HG03066 (cell line): Measurements from ENCODE around the gene SLC30A3.

Experiments
- ATAC-seq: cut with Tn5 transposase; IDR thresholded peaks from one replicate; pipeline ENCODE4 v1.9.1; 2021; ENCODE audit warnings: low read depth; ENCODE audit not compliant: unreplicated experiment

SLC30A3 gene

GRCh38 chr2:27261926-27262298, 935 bp downstream of the SLC30A3 start:
- ATAC-seq: no peak

DNA sequence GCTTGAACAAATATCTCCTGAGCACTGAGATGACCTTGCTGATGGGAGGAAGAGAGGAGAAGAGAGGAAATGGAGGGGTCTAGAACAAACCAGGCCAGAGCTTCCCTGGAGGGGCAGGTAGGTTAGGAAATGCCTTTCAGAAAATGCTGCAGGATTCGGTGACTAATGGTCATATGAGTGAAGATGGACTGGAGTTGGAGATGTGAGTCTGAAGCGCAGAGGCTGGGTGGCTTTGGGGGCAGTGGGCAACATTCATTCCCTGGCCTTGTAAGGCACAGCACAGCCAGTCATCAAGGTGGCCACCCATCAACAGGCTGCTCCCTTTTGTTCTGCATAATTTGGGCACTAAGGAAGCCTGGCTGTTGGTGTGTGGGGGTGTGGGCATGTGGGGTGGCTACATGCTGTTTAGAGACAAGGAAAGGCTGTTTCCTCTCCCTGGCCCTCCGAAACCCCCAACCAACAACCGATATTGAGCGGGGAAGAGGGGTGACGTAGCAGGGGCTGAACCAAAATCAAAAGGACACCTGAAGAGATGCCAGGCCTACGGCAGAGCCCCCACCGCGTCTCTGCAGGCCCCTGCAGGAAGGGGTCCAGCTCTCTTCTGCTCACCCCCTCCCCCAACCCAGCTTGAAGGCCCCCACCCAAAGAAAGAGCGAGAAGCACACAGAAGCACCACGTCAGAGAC, 1.5 kb downstream of the SLC30A3 start:
- no peak for ATAC-seq

- ATAC-seq: no peak
Measured at GRCh38 chr2:27258051-27258450, 4.8 kb downstream of the SLC30A3 start.

DNA sequence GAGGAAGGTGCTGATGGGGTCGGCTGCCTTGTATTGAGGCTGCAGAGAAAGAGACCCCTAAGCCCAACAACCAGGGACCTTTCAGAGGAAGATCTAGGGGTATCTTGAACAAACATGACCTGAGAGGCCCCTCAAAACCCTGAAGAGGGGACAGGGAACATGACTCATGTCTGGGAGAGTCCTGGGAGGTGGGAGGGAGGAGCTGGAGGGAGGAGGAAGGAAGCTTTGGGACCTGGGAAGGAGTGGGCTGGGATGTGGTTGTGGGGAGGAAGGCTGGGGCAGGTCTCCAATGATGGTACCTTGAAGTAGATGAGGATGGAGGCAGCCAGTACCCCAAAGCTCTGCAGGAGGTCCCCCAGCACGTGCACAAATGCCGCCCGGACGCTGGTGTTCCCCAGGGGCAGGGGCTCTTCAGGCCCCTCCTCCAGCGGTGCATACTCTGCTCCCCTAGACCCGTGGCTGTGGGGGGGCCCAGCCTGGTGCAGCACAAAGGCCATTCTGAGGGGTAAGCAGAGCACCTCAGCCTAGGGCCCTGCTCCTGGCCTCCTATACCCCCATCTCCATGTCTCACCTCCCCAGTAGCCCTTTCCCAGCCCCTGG, 5.9 kb downstream of the SLC30A3 start:
- no peak for ATAC-seq

- ATAC-seq: no peak
Measured at GRCh38 chr2:27255660-27256059, 7.2 kb downstream of the SLC30A3 start.

DNA sequence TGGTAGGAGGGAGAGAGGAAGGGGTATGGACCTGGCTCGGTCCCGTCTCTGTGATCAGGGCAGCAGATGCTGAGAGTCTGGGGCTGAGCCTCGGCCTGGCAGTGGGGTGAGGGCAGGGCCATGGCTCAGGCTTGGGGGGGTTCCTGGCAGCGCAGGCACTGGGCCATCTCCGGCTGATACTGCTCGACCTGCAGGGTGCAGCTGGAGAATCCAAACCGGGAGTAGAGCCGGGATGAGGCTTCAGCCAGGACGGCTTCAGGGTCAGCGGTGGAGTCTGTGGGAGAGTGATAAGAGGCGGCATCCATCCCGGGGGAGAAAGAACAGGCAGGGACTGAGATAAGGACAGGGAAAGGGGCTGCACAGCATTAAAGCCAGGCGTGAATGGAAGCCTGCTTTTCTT, 7.7 kb downstream of the SLC30A3 start:
- ATAC-seq: no peak

DNA sequence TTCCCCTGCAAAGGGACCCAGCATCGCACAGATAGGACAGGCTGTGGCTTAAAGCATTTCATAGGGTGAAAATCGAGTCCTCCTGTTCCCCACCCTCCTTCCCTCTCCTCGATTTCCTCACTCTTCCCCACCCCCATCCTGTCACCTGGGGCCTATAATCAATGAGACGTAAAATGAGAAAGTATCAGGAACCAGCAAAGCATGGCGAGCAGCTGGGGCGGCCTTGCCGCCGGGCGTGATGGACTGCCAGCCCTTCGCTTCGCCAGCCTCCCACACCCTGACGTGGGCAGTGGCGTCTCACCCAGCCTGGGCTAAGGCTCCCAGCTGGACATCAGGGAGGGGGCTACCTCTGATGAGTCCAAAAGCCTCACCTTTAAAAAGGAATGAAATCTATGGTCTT, 11.1 kb downstream of the SLC30A3 start:
- ATAC-seq: no peak

DNA sequence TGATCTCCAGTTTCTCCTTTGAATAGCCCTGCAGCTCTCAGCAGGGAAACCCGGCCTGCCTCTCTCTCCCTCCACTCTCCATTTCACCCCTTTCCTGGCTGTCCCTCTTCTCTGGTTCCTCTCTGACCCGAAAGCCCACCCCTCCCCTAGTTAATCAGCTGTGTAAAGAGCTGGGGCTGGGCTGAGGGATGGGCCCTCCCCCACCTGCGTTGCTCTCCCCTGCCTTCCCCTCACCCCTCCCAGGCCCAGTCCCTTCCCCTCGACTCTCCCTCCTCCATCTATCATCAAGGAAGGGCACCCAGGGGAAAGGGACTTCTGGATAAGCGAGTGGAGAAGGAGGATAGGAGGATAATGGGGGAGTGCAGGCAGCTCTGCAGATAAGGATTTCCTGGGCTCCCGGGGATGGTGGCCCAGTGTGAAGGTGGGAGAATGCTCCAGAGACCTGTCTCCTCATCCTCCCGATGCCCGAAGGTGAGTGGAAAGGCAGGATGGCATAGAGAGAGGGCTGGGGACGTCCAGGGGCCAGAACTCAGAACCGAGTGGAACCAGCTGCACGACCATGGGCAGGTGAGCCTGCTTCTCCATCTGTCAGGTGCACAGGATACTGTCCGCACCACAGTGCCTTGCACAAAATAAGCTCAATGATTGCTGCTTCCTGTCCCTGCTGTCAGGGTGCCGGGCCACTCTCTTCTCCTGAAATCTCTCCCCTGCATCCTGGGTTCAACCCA, 12.0 kb downstream of the SLC30A3 start:
- ATAC-seq: no peak

- no peak for ATAC-seq
Measured at GRCh38 chr2:27249891-27250651, 12.8 kb downstream of the SLC30A3 start.

- no peak for ATAC-seq
Measured at GRCh38 chr2:27249159-27249890, 13.5 kb downstream of the SLC30A3 start.

- no peak for ATAC-seq
Measured at GRCh38 chr2:27247893-27248292, 15.0 kb downstream of the SLC30A3 start.

- ATAC-seq: no peak
Measured at GRCh38 chr2:27245626-27246025, 17.2 kb downstream of the SLC30A3 start.

GRCh38 chr2:27245116-27245515, 17.7 kb downstream of the SLC30A3 start:
- no peak for ATAC-seq

GRCh38 chr2:27243391-27244130, 19.3 kb downstream of the SLC30A3 start:
- no peak for ATAC-seq

DNA sequence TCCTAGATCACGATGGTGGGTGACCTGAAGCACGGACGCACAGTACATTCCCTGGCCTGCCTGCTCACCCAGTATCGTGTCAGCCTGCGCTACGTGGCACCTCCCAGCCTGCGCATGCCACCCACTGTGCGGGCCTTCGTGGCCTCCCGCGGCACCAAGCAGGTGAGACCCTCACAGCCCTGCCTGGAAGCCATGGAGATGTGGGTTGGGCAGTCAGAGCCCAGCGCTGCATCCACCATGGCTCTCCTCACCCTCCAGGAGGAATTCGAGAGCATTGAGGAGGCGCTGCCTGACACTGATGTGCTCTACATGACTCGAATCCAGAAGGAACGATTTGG, 20.3 kb downstream of the SLC30A3 start:
- ATAC-seq: no peak

DNA sequence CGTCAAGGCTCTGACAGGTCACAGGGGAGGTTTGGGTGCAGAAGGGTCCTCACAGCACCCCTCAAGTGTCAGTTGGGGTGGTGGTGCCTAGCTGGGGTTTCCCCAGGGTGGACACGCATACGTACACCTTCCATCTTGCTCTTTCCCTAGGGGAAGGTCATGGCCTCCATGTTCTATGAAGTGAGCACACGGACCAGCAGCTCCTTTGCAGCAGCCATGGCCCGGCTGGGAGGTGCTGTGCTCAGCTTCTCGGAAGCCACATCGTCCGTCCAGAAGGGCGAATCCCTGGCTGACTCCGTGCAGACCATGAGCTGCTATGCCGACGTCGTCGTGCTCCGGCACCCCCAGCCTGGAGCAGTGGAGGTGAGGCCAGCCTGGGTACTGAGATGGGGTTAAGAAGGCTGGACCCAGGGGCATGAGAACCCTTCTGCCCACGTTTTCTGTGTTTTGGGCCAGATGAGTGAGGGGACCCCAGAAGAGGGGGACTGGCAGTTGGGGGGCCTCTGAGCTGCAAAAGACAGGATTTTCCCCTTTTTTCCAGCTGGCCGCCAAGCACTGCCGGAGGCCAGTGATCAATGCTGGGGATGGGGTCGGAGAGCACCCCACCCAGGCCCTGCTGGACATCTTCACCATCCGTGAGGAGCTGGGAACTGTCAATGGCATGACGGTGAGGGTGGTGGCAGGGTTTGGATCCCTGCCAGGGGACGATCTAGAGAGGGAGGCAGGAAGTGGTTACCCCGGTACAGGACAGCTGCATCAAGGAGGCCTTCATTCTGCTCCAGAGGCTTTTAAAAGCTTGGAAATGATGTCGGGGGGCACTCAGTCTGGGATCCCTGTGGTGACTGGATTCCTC, 20.9 kb downstream of the SLC30A3 start:
- ATAC-seq: no peak

- ATAC-seq: no peak
Measured at GRCh38 chr2:27240406-27240805, 22.4 kb downstream of the SLC30A3 start.

- ATAC-seq: no peak
Measured at GRCh38 chr2:27238976-27239375, 23.9 kb downstream of the SLC30A3 start.

GRCh38 chr2:27237341-27237945, 25.4 kb downstream of the SLC30A3 start:
- no peak for ATAC-seq
